Measurements from ENCODE around the gene EFNB2. TPM values are rescaled to one million over a fixed set of nuclear protein-coding genes. Genes with fewer than 3 reads are reported as not detected.
A peak's percentile ranks its signal among the peaks of the same experiment; 100 is the strongest.

EFNB2 gene
- total and polyA plus RNA-seq, 2 of the 8 experiments (the other 6 are each of a cell fraction or from before 2014, with no cell fraction given) = 8.2 to 12.0 TPM

DNA sequence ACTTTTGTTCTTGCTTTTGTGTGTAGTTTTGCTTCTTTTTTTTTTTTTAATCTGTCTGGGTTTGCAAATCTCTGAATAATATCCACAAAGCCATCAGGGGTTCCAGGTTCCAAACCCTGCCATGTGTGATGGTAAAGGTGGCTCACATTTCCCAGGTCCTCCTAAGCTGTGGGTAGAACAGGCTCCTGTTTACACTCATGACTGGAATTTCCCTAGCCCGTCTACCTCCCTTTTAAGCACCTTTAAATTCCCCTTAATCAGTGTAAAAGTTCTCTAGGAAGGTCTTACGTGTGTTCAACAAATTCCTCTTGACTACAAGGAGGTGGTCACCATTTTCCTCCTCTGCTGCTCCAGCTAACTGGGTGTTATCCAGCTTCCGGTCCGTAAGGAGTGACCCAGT, 62.8 kb downstream of the EFNB2 start:
- Histone ChIP-seq H3K9me3 (ENCODE audit: insufficient read depth in 2 of 2, low read depth in 1 of 2, low read length in 1 of 2) (no peaks in the 10 kb centered on the region), H2AFZ (ENCODE audit: low read length) (peak overlapping the region; percentile 87), H3K9ac (replicated peaks in 1 of 4; ENCODE audit: extremely low read depth in 1 of 4, low read depth in 3 of 4, low read length in 3 of 4) (no peak overlapping the region), H3K56ac (replicated peaks; ENCODE audit: insufficient read length, low read depth, low read length) (no peak overlapping the region), H3K79me2 (ENCODE audit: control insufficient read depth in 1 of 2, insufficient read depth in 2 of 2, low read length in 2 of 2) (no peaks in the 10 kb centered on the region), H3K27me3 (replicated peaks in 1 of 4; ENCODE audit: control insufficient read depth in 3 of 4, extremely low read depth in 1 of 4, insufficient read depth in 3 of 4, low read length in 3 of 4) (no peaks in the 10 kb centered on the region; a peak in 1 of 7 replicates), H2BK12ac (ENCODE audit: low read depth, low read length) (peak overlapping the region; percentile 68; the same call in 1 of the 2 replicates), H3K4ac (replicated peaks; ENCODE audit: insufficient read length, low read depth, low read length) (no peak overlapping the region), H3K4me3 (ENCODE audit: extremely low read depth in 1 of 4, insufficient read depth in 2 of 4, low read depth in 3 of 4, low read length in 4 of 4) (no peak overlapping the region), H2AK5ac (ENCODE audit: low read depth, low read length) (no peak overlapping the region), H2BK120ac (replicated peaks; ENCODE audit: low read depth, low read length) (no peak overlapping the region), H4K91ac (replicated peaks; ENCODE audit: insufficient read length, low read length) (no peak overlapping the region), H3K4me2 (ENCODE audit: insufficient read depth in 1 of 2, low read depth in 2 of 2, low read length in 2 of 2) (no peak overlapping the region), H2BK20ac (ENCODE audit: low read length) (no peak overlapping the region), H3K4me1 (replicated peaks in 1 of 4; ENCODE audit: control insufficient read depth in 3 of 4, insufficient read depth in 4 of 4, low read length in 3 of 4) (peaks cover 0 to 9% (median 1%) of the 10 kb centered on the region in 4 experiments; a peak in 3 of 7 replicates), H3K23ac (ENCODE audit: insufficient read length) (no peak overlapping the region), H3K23me2 (ENCODE audit: low read depth, low read length) (no peaks in the 10 kb centered on the region), H2BK5ac (ENCODE audit: low read depth, low read length) (0 out of 2 replicates have a peak overlapping the region, but pooled peaks have one; percentile 66), H4K5ac (ENCODE audit: insufficient read length, low read depth, low read length) (no peak overlapping the region), H3K79me1 (ENCODE audit: low read depth, low read length) (no peaks in the 10 kb centered on the region), H3K27ac (ENCODE audit: low read depth, low read length) (no peak overlapping the region), H3K36me3 (ENCODE audit: control insufficient read depth in 2 of 4, insufficient read depth in 4 of 4, low read length in 3 of 4) (no peaks in the 10 kb centered on the region), H4K20me1 (replicated peaks in 1 of 2; ENCODE audit: control insufficient read depth in 1 of 2, insufficient read depth in 2 of 2, low read length in 2 of 2) (no peaks in the 10 kb centered on the region), H4K8ac (ENCODE audit: extremely low read depth, insufficient read depth, low read length) (no peak overlapping the region), H3K14ac (ENCODE audit: insufficient read length) (no peak overlapping the region), H3K18ac (ENCODE audit: extremely low read depth, low read length) (0 out of 2 replicates have a peak overlapping the region, but pooled peaks have one; percentile 13), H2BK15ac (ENCODE audit: low read length) (peak overlapping the region; percentile 67; the same call in 1 of the 2 replicates)
- DNase-seq (ENCODE audit: low read depth in 1 of 2, low spot score in 2 of 2) = no peak
- FAIRE-seq = no peak
- WGBS, 2 experiments (ENCODE audit: extremely low coverage in 1 of 2, insufficient coverage in 1 of 2, insufficient read length in 1 of 2, insufficient replicate concordance in 2 of 2, low coverage in 1 of 2, low lambda C conversion rate in 2 of 2, missing lambda C conversion rate in 1 of 2) = 88% methylated on average over 4 of the region's 4 CpGs; no CpG with 5 or more reads in 1 of the 2 experiments
- POLR2A ChIA-PET (ENCODE audit: partially characterized antibody) = no interaction called here
- CTCF ChIA-PET (ENCODE audit: partially characterized antibody) = interaction anchor here (1.1 kb wide), 1 partner anchor 58 kb away, joined by 3 read pairs; no protein-coding TSS in a partner anchor
- no peak for TF ChIP-seq HDAC6 (IDR thresholded peaks at IDR 0.05; ENCODE audit: low read depth, low read length)
- TF ChIP-seq KDM1A (IDR thresholded peaks at IDR 0.05; ENCODE audit: borderline replicate concordance, low read length) = no peak
- no peak for TF ChIP-seq SIRT6 (IDR thresholded peaks at IDR 0.05; ENCODE audit: low read length)
- no peak for TF ChIP-seq HDAC2 (IDR thresholded peaks at IDR 0.05; ENCODE audit: borderline replicate concordance in 1 of 2, low read depth in 2 of 2, low read length in 2 of 2)
- TF ChIP-seq RNF2 (IDR thresholded peaks at IDR 0.05; ENCODE audit: borderline replicate concordance, low read depth, low read length, missing control alignments, poor library complexity, severe bottlenecking) = no peak
- TF ChIP-seq TAF7 (optimal IDR thresholded peaks at IDR 0.05; ENCODE audit: borderline replicate concordance, low read depth, low read length) = no peak
- TF ChIP-seq RFX5 (IDR thresholded peaks at IDR 0.05; ENCODE audit: borderline replicate concordance, low read depth, low read length) = no peak
- TF ChIP-seq ATF2 (IDR thresholded peaks at IDR 0.05; ENCODE audit: low read length) = no peak
- no peak for TF ChIP-seq CTBP2 (IDR thresholded peaks at IDR 0.05; ENCODE audit: borderline replicate concordance, insufficient read depth, insufficient read length, low read length)
- TF ChIP-seq EZH2 (IDR thresholded peaks at IDR 0.05; ENCODE audit: low read depth, low read length, severe bottlenecking) = no peak
- no peak for TF ChIP-seq TEAD4 (IDR thresholded peaks at IDR 0.05; ENCODE audit: low read depth, low read length)

Measured in H1 (cell line).